HAP-1 (cell line): ENCODE results near the gene IFRD2.

ENCODE experiments used
- DNase-seq, 2 experiments: peaks; one replicate each; pipeline ENCODE4 v3.0.0-alpha.2; 2016 to 2020; ENCODE audit warnings: low spot score in 2 of 2
- H3K27me3 ChIP-seq: fragments of 250-450 bp; sonication (Bioruptor Pico); 2 replicates; pipeline ENCODE4 v1.5.1; 2020; ENCODE audit warnings: low read depth, mild to moderate bottlenecking, moderate library complexity
- H3K36me3 ChIP-seq: fragments of 250-450 bp; sonication (Bioruptor Pico); replicated peaks from 2 replicates; pipeline ENCODE4 v1.5.1; 2020; ENCODE audit warnings: mild to moderate bottlenecking
- H3K4me1 ChIP-seq: fragments of 250-450 bp; sonication (Bioruptor Pico); 2 replicates; pipeline ENCODE4 v1.5.1; 2020; ENCODE audit warnings: mild to moderate bottlenecking
- H3K4me3 ChIP-seq: fragments of 250-450 bp; sonication (Bioruptor Pico); 2 replicates; pipeline ENCODE4 v1.5.1; 2020; ENCODE audit warnings: mild to moderate bottlenecking, moderate library complexity
- H3K9me3 ChIP-seq: fragments of 250-450 bp; sonication (Bioruptor Pico); 2 replicates; pipeline ENCODE4 v1.5.1; 2020; ENCODE audit warnings: mild to moderate bottlenecking, moderate library complexity
- in situ Hi-C: fragments of 300-500 bp; cut with MboI; formaldehyde crosslinking; loops from 3 replicates; pipeline ENCODE4 v1.14.3; 2020; ENCODE audit warnings: low sequenced_read_pairs, inconsistent platforms, mixed read lengths

IFRD2 gene

GRCh38 chr3:50330330-50330729 lies 38.1 kb upstream of the IFRD2 start:
- H3K36me3 ChIP-seq = peaks cover 42% of the 10 kb centered on the region
- H3K4me1 ChIP-seq = peaks cover 11% of the 10 kb centered on the region
- no peaks in the 10 kb centered on the region for H3K9me3 ChIP-seq
- DNase-seq = no peak
- H3K4me3 ChIP-seq = no peak overlapping the region
- no peaks in the 10 kb centered on the region for H3K27me3 ChIP-seq
- in situ Hi-C loops = no loop called here

GRCh38 chr3:50327943-50328691 lies 35.9 kb upstream of the IFRD2 start, which contains the start of gene TUSC2:
Gene TUSC2 (minus strand): TSS chr3:50328223. CDS start chr3:50328099, 124 bp downstream.
- no peaks in the 10 kb centered on the region for H3K9me3 ChIP-seq
- H3K4me1 ChIP-seq = peaks cover 6% of the 10 kb centered on the region
- in situ Hi-C loops = loop anchor here (5.0 kb wide), 1 partner anchor 36 kb away; the partner anchor contains the start of gene IFRD2
- peak within 1 kb of the TSS; percentile 70 for H3K4me3 ChIP-seq
- peaks cover 41% of the 10 kb centered on the region for H3K36me3 ChIP-seq
- H3K27me3 ChIP-seq = no peaks in the 10 kb centered on the region
- peak; percentile 97 to 98 for DNase-seq

- no peak for DNase-seq
- Histone ChIP-seq H3K4me1 (peaks cover 6% of the 10 kb centered on the region), H3K9me3 (no peaks in the 10 kb centered on the region), H3K36me3 (peaks cover 37% of the 10 kb centered on the region), H3K27me3 (no peaks in the 10 kb centered on the region), H3K4me3 (peak overlapping the region; percentile 70)
- in situ Hi-C loops = loop anchor here (5.0 kb wide), 1 partner anchor 35 kb away; the partner anchor contains the start of gene IFRD2
Observed at GRCh38 chr3:50327129-50327528, 34.9 kb upstream of the IFRD2 start.

GRCh38 chr3:50326182-50326541 lies 33.9 kb upstream of the IFRD2 start:
- Histone ChIP-seq H3K4me1 (peaks cover 11% of the 10 kb centered on the region), H3K36me3 (peaks cover 28% of the 10 kb centered on the region)
- in situ Hi-C loops = loop anchor here (5.0 kb wide), 1 partner anchor 34 kb away; the partner anchor contains the start of gene IFRD2

GRCh38 chr3:50325497-50326181 lies 33.4 kb upstream of the IFRD2 start:
- H3K4me3 ChIP-seq = no peak overlapping the region
- DNase-seq = no peak
- no peaks in the 10 kb centered on the region for H3K27me3 ChIP-seq
- peaks cover 24% of the 10 kb centered on the region for H3K36me3 ChIP-seq
- H3K9me3 ChIP-seq = no peaks in the 10 kb centered on the region
- H3K4me1 ChIP-seq = peaks cover 11% of the 10 kb centered on the region
- in situ Hi-C loops = loop anchor here (5.0 kb wide), 1 partner anchor 33 kb away; the partner anchor contains the start of gene IFRD2

More at GRCh38 chr3:50326182-50326541, 33.9 kb upstream of the IFRD2 start:
- H3K9me3 ChIP-seq = no peaks in the 10 kb centered on the region
- DNase-seq = no peak
- H3K4me3 ChIP-seq = no peak overlapping the region
- no peaks in the 10 kb centered on the region for H3K27me3 ChIP-seq

GRCh38 chr3:50325113-50325480 lies 32.9 kb upstream of the IFRD2 start:
- in situ Hi-C loops = loop anchor here (5.0 kb wide), 1 partner anchor 33 kb away; the partner anchor contains the start of gene IFRD2
- no peak for DNase-seq
- peaks cover 15% of the 10 kb centered on the region for H3K4me1 ChIP-seq
- peaks cover 23% of the 10 kb centered on the region for H3K36me3 ChIP-seq
- no peaks in the 10 kb centered on the region for H3K27me3 ChIP-seq
- no peak overlapping the region for H3K4me3 ChIP-seq
- no peaks in the 10 kb centered on the region for H3K9me3 ChIP-seq

GRCh38 chr3:50324351-50325112 lies 32.3 kb upstream of the IFRD2 start:
- peak; percentile 49 to 87 for DNase-seq
- in situ Hi-C loops = loop anchor here (5.0 kb wide), 1 partner anchor 32 kb away; the partner anchor contains the start of gene IFRD2
- Histone ChIP-seq H3K36me3 (peaks cover 21% of the 10 kb centered on the region), H3K4me3 (no peak overlapping the region), H3K4me1 (peaks cover 16% of the 10 kb centered on the region), H3K27me3 (no peaks in the 10 kb centered on the region), H3K9me3 (no peaks in the 10 kb centered on the region)

- peaks cover 16% of the 10 kb centered on the region for H3K4me1 ChIP-seq
- no peaks in the 10 kb centered on the region for H3K9me3 ChIP-seq
- in situ Hi-C loops = no loop called here
- DNase-seq = no peak
- H3K27me3 ChIP-seq = no peaks in the 10 kb centered on the region
- no peak overlapping the region for H3K4me3 ChIP-seq
- peaks cover 26% of the 10 kb centered on the region for H3K36me3 ChIP-seq
Observed at GRCh38 chr3:50323614-50324199, 31.5 kb upstream of the IFRD2 start.

GRCh38 chr3:50323092-50323600 lies 30.9 kb upstream of the IFRD2 start:
- no peaks in the 10 kb centered on the region for H3K9me3 ChIP-seq
- H3K4me1 ChIP-seq = peaks cover 16% of the 10 kb centered on the region
- DNase-seq = no peak
- no peaks in the 10 kb centered on the region for H3K27me3 ChIP-seq
- H3K36me3 ChIP-seq = peaks cover 32% of the 10 kb centered on the region
- no peak overlapping the region for H3K4me3 ChIP-seq
- in situ Hi-C loops = no loop called here

- Histone ChIP-seq H3K27me3 (no peaks in the 10 kb centered on the region), H3K4me1 (peaks cover 16% of the 10 kb centered on the region), H3K4me3 (peak within 1 kb of the TSS; percentile 63), H3K36me3 (peaks cover 36% of the 10 kb centered on the region), H3K9me3 (no peaks in the 10 kb centered on the region)
- no peak for DNase-seq
- in situ Hi-C loops = no loop called here
Observed at GRCh38 chr3:50322386-50323091, 30.3 kb upstream of the IFRD2 start, which contains the start of gene HYAL2. Gene HYAL2 (minus strand): TSS chr3:50322745. CDS start chr3:50320489, 2,256 bp downstream.

GRCh38 chr3:50322115-50322385 lies 29.8 kb upstream of the IFRD2 start:
- peak overlapping the region; percentile 63 for H3K4me3 ChIP-seq
- in situ Hi-C loops = no loop called here
- H3K36me3 ChIP-seq = peaks cover 41% of the 10 kb centered on the region
- H3K4me1 ChIP-seq = peaks cover 13% of the 10 kb centered on the region
- H3K27me3 ChIP-seq = no peaks in the 10 kb centered on the region
- no peak for DNase-seq
- H3K9me3 ChIP-seq = no peaks in the 10 kb centered on the region

GRCh38 chr3:50321336-50322114 lies 29.3 kb upstream of the IFRD2 start:
- peaks cover 42% of the 10 kb centered on the region for H3K36me3 ChIP-seq
- no peaks in the 10 kb centered on the region for H3K9me3 ChIP-seq
- DNase-seq = peak; percentile 80 to 93
- peaks cover 10% of the 10 kb centered on the region for H3K4me1 ChIP-seq
- in situ Hi-C loops = no loop called here
- H3K4me3 ChIP-seq = peak overlapping the region; percentile 63
- H3K27me3 ChIP-seq = no peaks in the 10 kb centered on the region
